ENCODE measurements around the gene PRSS8. TPM values are rescaled to one million over a fixed set of nuclear protein-coding genes. Genes with fewer than 3 reads are reported as not detected.
A peak's percentile ranks its signal among the peaks of the same experiment; 100 is the strongest.
"Not testable (repeated sequence)": the region's sequence is repeated elsewhere in the genome, so short reads cannot be mapped to it uniquely, and the experiment has no call there.

The PRSS8 gene
- polyA plus RNA-seq, 1 donor: 0.48 TPM

- DNase-seq: peak; percentile 64
Observed at GRCh38 chr16:31105677-31106213, 29.8 kb downstream of the PRSS8 start.

GRCh38 chr16:31100876-31101641 lies 34.5 kb downstream of the PRSS8 start:
- DNase-seq: not testable (repeated sequence)

GRCh38 chr16:31099860-31100638 lies 35.5 kb downstream of the PRSS8 start:
- DNase-seq: no peak

- DNase-seq: peak; percentile 93
Observed at GRCh38 chr16:31094424-31095120, 41.0 kb downstream of the PRSS8 start, which contains the start of gene VKORC1. VKORC1 (minus strand) TSS chr16:31094797; CDS start chr16:31094729, 68 bp downstream.

- no peak for DNase-seq
Observed at GRCh38 chr16:31094088-31094423, 41.5 kb downstream of the PRSS8 start.

GRCh38 chr16:31093132-31093703 lies 42.3 kb downstream of the PRSS8 start:
- no peak for DNase-seq

- DNase-seq: no peak
Observed at GRCh38 chr16:31092330-31092729, 43.2 kb downstream of the PRSS8 start.

- no peak for DNase-seq
Observed at GRCh38 chr16:31090540-31090939, 45.0 kb downstream of the PRSS8 start.

- no peak for DNase-seq
Observed at GRCh38 chr16:31089199-31089598, 46.3 kb downstream of the PRSS8 start.

- no peak for DNase-seq
Observed at GRCh38 chr16:31088459-31089183, 46.9 kb downstream of the PRSS8 start, which contains the start of gene PRSS53. PRSS53 (minus strand) TSS chr16:31088943; CDS start chr16:31088809, 134 bp downstream.

- DNase-seq: no peak
Observed at GRCh38 chr16:31087971-31088370, 47.6 kb downstream of the PRSS8 start.

GRCh38 chr16:31087481-31087880 lies 48.0 kb downstream of the PRSS8 start:
- no peak for DNase-seq

GRCh38 chr16:31086629-31086906 lies 49.0 kb downstream of the PRSS8 start:
- no peak for DNase-seq

GRCh38 chr16:31085873-31086628 lies 49.5 kb downstream of the PRSS8 start:
- DNase-seq: no peak

GRCh38 chr16:31085411-31085810 lies 50.1 kb downstream of the PRSS8 start:
- DNase-seq: no peak

- DNase-seq: no peak
Observed at GRCh38 chr16:31084584-31085302, 50.8 kb downstream of the PRSS8 start.

- no peak for DNase-seq
Observed at GRCh38 chr16:31083981-31084380, 51.5 kb downstream of the PRSS8 start.

GRCh38 chr16:31083556-31083955 lies 52.0 kb downstream of the PRSS8 start:
- DNase-seq: no peak

GRCh38 chr16:31083081-31083480 lies 52.4 kb downstream of the PRSS8 start:
- DNase-seq: no peak

- DNase-seq: no peak
Observed at GRCh38 chr16:31082368-31083045, 53.0 kb downstream of the PRSS8 start.

All from hindlimb muscle (tissue), 1 donor.